Natural killer cell (primary cell): Measurements from ENCODE around the gene MOSMO. TPM values are rescaled to one million over a fixed set of nuclear protein-coding genes. Genes with fewer than 3 reads are reported as not detected.

Experiments used
- ATAC-seq, 3 donors: fragments of 150-1000 bp in 2 of 3; fragments of 200-7000 bp in 1 of 3; cut with Tn5 transposase; 1 replicate in 1 of 3; 2 replicates in 2 of 3; pipeline ENCODE4 v1.10.0; 2021; ENCODE audit warnings: mild to moderate bottlenecking in 2 of 3, moderate library complexity in 2 of 3
- DNase-seq, 2 donors: peaks; one replicate each; pipeline versions ENCODE4 v3.0.0 to v3.0.0-alpha.2; 2013 to 2021; ENCODE audit warnings: mixed read lengths in 1 of 2
- H3K27ac ChIP-seq: one replicate; pipeline ENCODE4 v1.5.1; 2013; ENCODE audit warnings: mild to moderate bottlenecking, low read length
- H3K27me3 ChIP-seq: one replicate; pipeline ENCODE4 v1.6.1; 2013; ENCODE audit warnings: low read length; ENCODE audit not compliant: control insufficient read depth, insufficient read depth
- H3K36me3 ChIP-seq: one replicate; pipeline ENCODE4 v1.6.1; 2013; ENCODE audit warnings: low read length; ENCODE audit not compliant: control insufficient read depth, insufficient read depth
- H3K4me1 ChIP-seq: one replicate; pipeline ENCODE4 v1.6.1; 2013; ENCODE audit warnings: low read length; ENCODE audit not compliant: control insufficient read depth, insufficient read depth
- H3K4me3 ChIP-seq: one replicate; pipeline ENCODE4 v1.5.1; 2013; ENCODE audit warnings: low read length
- H3K9me3 ChIP-seq: one replicate; pipeline ENCODE4 v1.6.1; 2013; ENCODE audit warnings: low read length; ENCODE audit not compliant: control insufficient read depth, insufficient read depth
- H3K27ac Mint-ChIP-seq, 2 donors: one replicate each; pipeline ENCODE4 v1.8.0; 2022; ENCODE audit warnings: mild to moderate bottlenecking in 2 of 2, mixed read lengths in 2 of 2, moderate library complexity in 1 of 2
- H3K27me3 Mint-ChIP-seq, 2 donors: one replicate each; pipeline ENCODE4 v1.8.0; 2022; ENCODE audit warnings: low read depth in 2 of 2, mixed read lengths in 2 of 2
- H3K36me3 Mint-ChIP-seq: one replicate; pipeline ENCODE4 v1.8.0; 2022; ENCODE audit warnings: mixed read lengths
- H3K4me1 Mint-ChIP-seq, 2 donors: one replicate each; pipeline ENCODE4 v1.8.0; 2022; ENCODE audit warnings: mixed read lengths in 2 of 2
- H3K4me3 Mint-ChIP-seq: one replicate; pipeline ENCODE4 v1.8.0; 2022; ENCODE audit warnings: mild to moderate bottlenecking, moderate library complexity, mixed read lengths
- H3K9me3 Mint-ChIP-seq, 2 donors: one replicate each; pipeline ENCODE4 v1.8.0; 2022; ENCODE audit warnings: mixed read lengths in 2 of 2
- CTCF ChIP-seq: fragments of 200-600 bp; IDR thresholded peaks from one replicate; pipeline ENCODE4 v1.8.0; 2022; ENCODE audit warnings: antibody characterized with exemption
- WGBS: methylation state at CpG from one replicate; pipeline ENCODE4 v1.1.7; 2013; ENCODE audit warnings: missing lambda C conversion rate; ENCODE audit not compliant: insufficient coverage; 5-methylcytosine and 5-hydroxymethylcytosine counted together
- intact Hi-C: fragments of 100-400 bp; cut with micrococcal nuclease; formaldehyde crosslinking; loops from one replicate; pipeline ENCODE4 v1.14.2; 2022
- total RNA-seq, 4 donors: library from RNA; stranded (reverse); fragments of 120-200 nt in 1 of 4; gene quantifications; one replicate each; pipeline versions ENCODE4 v1.2.3 to v1.2.4, GENCODE V29; 2013 to 2022

MOSMO gene
- total RNA-seq, 3 donors from 2014 or later (not counting 1 experiment from before 2014, with no cell fraction given): 8.6 to 10.3 (median 9.3) TPM

DNA sequence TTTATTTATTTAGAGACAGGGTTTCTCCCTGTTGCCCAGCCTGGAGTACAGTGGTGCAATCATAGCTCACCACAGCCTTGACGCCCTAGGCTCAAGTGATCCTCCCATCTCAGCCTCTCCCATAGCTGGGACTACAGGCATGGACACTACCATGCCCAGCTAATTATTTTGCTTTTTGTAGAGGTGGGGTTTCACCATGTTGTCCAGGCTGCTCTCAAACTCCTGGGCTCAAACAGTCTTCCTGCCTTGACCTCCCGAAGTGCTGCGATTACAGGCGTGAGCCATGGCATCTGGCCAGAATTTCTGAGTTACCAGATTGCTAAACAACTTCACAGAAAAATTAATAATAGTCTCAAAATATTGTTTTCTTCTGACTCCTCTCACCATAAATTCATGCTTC is 21.7 kb downstream of the MOSMO start:
- Histone ChIP-seq H3K27ac (no peak overlapping the region), H3K36me3 (peaks cover 3% of the 10 kb centered on the region), H3K4me3 (no peak overlapping the region), H3K27me3 (no peaks in the 10 kb centered on the region), H3K4me1 (no peaks in the 10 kb centered on the region), H3K9me3 (no peaks in the 10 kb centered on the region)
- Mint-ChIP-seq H3K27me3 (no peaks in the 10 kb centered on the region), H3K36me3 (no peaks in the 10 kb centered on the region), H3K27ac (no peak overlapping the region), H3K4me1 (peaks cover 19 to 25% of the 10 kb centered on the region in 2 donors), H3K4me3 (no peak overlapping the region), H3K9me3 (no peaks in the 10 kb centered on the region)
- no peak for TF ChIP-seq CTCF
- intact Hi-C loops: no loop called here
- no peak for DNase-seq
- ATAC-seq: no peak
- WGBS: 96% methylated on average over 4 of the region's 4 CpGs

DNA sequence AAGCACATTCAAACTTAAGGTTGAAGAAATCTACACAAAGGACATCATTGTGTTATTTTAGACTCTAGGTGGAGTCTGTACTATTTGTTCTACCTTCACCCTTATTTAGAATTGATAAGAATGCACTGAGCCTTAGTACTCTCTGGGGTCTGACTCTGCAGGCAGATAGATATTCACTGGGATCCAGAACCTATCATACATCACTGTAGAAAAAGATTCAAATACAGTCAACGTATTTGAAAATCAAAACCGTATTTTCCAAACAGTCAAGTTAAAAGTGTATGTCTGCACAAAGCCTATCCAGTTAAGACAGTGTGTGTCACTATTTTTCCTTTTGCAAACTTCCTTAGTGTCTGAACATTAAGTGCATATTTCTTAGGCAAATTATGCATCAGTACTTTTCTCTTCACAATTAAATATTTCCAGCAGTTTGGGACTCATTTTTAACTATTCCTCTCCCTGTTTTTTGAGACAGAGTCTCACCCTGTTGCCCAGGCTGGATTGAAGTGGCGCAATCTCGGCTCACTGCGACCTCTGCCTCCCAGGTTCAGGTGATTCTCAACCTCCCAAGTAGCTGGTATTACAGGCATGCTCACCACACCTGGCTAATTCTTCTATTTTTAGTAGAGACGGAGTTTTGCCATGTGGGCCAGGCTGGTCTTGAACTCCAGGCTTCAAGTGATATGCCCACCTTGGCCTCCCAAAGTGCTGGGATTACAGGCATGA is 22.3 kb downstream of the MOSMO start:
- WGBS: over 99% methylated on average over 6 of the region's 6 CpGs

GRCh38 chr16:22031483-22032083 is 23.7 kb downstream of the MOSMO start:
- ATAC-seq: no peak
- no peaks in the 10 kb centered on the region for H3K4me1 ChIP-seq
- no peak overlapping the region for H3K27ac Mint-ChIP-seq
- no peaks in the 10 kb centered on the region for H3K9me3 Mint-ChIP-seq
- no CpG with 5 or more reads among the region's 2 CpGs for WGBS
- intact Hi-C loops: no loop called here
- H3K4me1 Mint-ChIP-seq: peaks cover 20% of the 10 kb centered on the region in 2 donors
- no peak overlapping the region for H3K27ac ChIP-seq
- H3K4me3 ChIP-seq: no peak overlapping the region
- H3K27me3 ChIP-seq: no peaks in the 10 kb centered on the region
- H3K36me3 Mint-ChIP-seq: no peaks in the 10 kb centered on the region
- H3K27me3 Mint-ChIP-seq: no peaks in the 10 kb centered on the region
- peaks cover 3% of the 10 kb centered on the region for H3K36me3 ChIP-seq
- no peaks in the 10 kb centered on the region for H3K9me3 ChIP-seq
- no peak for DNase-seq
- TF ChIP-seq CTCF: no peak
- H3K4me3 Mint-ChIP-seq: no peak overlapping the region

More for the DNA sequence above, 22.3 kb downstream of the MOSMO start:
- no peak overlapping the region for H3K4me3 Mint-ChIP-seq
- H3K9me3 Mint-ChIP-seq: no peaks in the 10 kb centered on the region
- no peak for DNase-seq
- no peaks in the 10 kb centered on the region for H3K36me3 Mint-ChIP-seq
- no peaks in the 10 kb centered on the region for H3K4me1 ChIP-seq
- H3K27me3 Mint-ChIP-seq: no peaks in the 10 kb centered on the region
- TF ChIP-seq CTCF: no peak
- intact Hi-C loops: no loop called here
- H3K27me3 ChIP-seq: no peaks in the 10 kb centered on the region
- H3K4me3 ChIP-seq: no peak overlapping the region
- H3K27ac Mint-ChIP-seq: no peak overlapping the region
- no peak for ATAC-seq
- peaks cover 3% of the 10 kb centered on the region for H3K36me3 ChIP-seq
- peaks cover 20 to 25% of the 10 kb centered on the region in 2 donors for H3K4me1 Mint-ChIP-seq
- H3K27ac ChIP-seq: no peak overlapping the region
- no peaks in the 10 kb centered on the region for H3K9me3 ChIP-seq
